Measurements from ENCODE around the gene CNEP1R1. TPM values are rescaled to one million over a fixed set of nuclear protein-coding genes. Genes with fewer than 3 reads are reported as not detected.

CNEP1R1 gene
- total and polyA plus RNA-seq, 9 of the 15 experiments (the other 6 are each of a cell fraction or from before 2014, with no cell fraction given) = 7.6 to 20.1 (median 10.6) TPM

- H3K9me3 ChIP-seq (replicated peaks; ENCODE audit: control insufficient read depth, insufficient read depth, low read depth, low read length) = no peaks in the 10 kb centered on the region
- DNase-seq (ENCODE audit: extremely low read depth in 1 of 4, low spot score in 3 of 4) = peak in 2 of 4 experiments; percentile 23 to 50
- in situ Hi-C loops (cut with MboI) = no loop called here
- TF ChIP-seq ZNF707 (CRISPR knock-in tag; conservative IDR thresholded peaks at IDR 0.05) (no peak), ZNF197 (CRISPR knock-in tag; IDR thresholded peaks at IDR 0.05; ENCODE audit: low read depth) (no peak), NFYB (IDR thresholded peaks at IDR 0.05; ENCODE audit: extremely low read depth, insufficient read length) (no peak), LARP7 (IDR thresholded peaks at IDR 0.05) (0 out of 2 replicates have a peak, but pooled peaks have one; percentile 52), RBM22 (IDR thresholded peaks at IDR 0.05; ENCODE audit: low read depth, low read length, poor library complexity, severe bottlenecking) (no peak), KDM5B (IDR thresholded peaks at IDR 0.05; ENCODE audit: insufficient replicate concordance, low read depth, low read length) (no peak), HDAC1 (IDR thresholded peaks at IDR 0.05) (0 out of 4 replicates have a peak, but pooled peaks of 1 of the 2 experiments have one; percentile 16), CTCF (IDR thresholded peaks at IDR 0.05 in 2 of 3, conservative IDR thresholded peaks at IDR 0.05 in 1 of 3; ENCODE audit: insufficient read depth in 2 of 3, low read depth in 1 of 3, low read length in 3 of 3) (peak; percentile 44 to 53 (median 48)), PHB (CRISPR knock-in tag; IDR thresholded peaks at IDR 0.05) (no peak), GTF2A2 (tag; IDR thresholded peaks at IDR 0.05) (no peak)
- TF ChIP-seq, protein P1, sequence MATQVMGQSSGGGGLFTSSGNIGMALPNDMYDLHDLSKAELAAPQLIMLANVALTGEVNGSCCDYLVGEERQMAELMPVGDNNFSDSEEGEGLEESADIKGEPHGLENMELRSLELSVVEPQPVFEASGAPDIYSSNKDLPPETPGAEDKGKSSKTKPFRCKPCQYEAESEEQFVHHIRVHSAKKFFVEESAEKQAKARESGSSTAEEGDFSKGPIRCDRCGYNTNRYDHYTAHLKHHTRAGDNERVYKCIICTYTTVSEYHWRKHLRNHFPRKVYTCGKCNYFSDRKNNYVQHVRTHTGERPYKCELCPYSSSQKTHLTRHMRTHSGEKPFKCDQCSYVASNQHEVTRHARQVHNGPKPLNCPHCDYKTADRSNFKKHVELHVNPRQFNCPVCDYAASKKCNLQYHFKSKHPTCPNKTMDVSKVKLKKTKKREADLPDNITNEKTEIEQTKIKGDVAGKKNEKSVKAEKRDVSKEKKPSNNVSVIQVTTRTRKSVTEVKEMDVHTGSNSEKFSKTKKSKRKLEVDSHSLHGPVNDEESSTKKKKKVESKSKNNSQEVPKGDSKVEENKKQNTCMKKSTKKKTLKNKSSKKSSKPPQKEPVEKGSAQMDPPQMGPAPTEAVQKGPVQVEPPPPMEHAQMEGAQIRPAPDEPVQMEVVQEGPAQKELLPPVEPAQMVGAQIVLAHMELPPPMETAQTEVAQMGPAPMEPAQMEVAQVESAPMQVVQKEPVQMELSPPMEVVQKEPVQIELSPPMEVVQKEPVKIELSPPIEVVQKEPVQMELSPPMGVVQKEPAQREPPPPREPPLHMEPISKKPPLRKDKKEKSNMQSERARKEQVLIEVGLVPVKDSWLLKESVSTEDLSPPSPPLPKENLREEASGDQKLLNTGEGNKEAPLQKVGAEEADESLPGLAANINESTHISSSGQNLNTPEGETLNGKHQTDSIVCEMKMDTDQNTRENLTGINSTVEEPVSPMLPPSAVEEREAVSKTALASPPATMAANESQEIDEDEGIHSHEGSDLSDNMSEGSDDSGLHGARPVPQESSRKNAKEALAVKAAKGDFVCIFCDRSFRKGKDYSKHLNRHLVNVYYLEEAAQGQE (IDR thresholded peaks at IDR 0.05; ENCODE audit: borderline replicate concordance) = peak; percentile 15; the same call in 1 of the 2 replicates
- TF ChIP-seq, protein P1 (CRISPR knock-in tag; IDR thresholded peaks at IDR 0.05; ENCODE audit: low read depth) = no peak
Observed at GRCh38 chr16:50067290-50067853, 42.3 kb downstream of the CNEP1R1 start.

More at GRCh38 chr16:50067290-50067853, 42.3 kb downstream of the CNEP1R1 start:
- Histone ChIP-seq H3K79me2 (ENCODE audit: control insufficient read depth, insufficient read depth, low read length) (peaks cover 20% of the 10 kb centered on the region), H3K4me1 (replicated peaks in 1 of 2; ENCODE audit: control insufficient read depth in 2 of 2, insufficient read depth in 2 of 2, low read length in 2 of 2) (peaks cover 20 to 23% of the 10 kb centered on the region in 2 experiments; a peak in 4 of 5 replicates), H3K4me3 (no peak overlapping the region), H3K36me3 (ENCODE audit: control insufficient read depth, insufficient read depth, low read length) (peaks cover 27% of the 10 kb centered on the region), H3K27ac (ENCODE audit: extremely low read depth, low read depth, low read length) (no peak overlapping the region), H3K9me1 (ENCODE audit: control insufficient read depth, insufficient read depth, low read length) (no peaks in the 10 kb centered on the region), H3K27me3 (ENCODE audit: control insufficient read depth in 2 of 2, insufficient read depth in 2 of 2, low read length in 2 of 2) (no peaks in the 10 kb centered on the region), H3K4me2 (ENCODE audit: insufficient read depth, low read length) (peak overlapping the region; percentile 21; the same call in 1 of the 2 replicates), H4K20me1 (replicated peaks; ENCODE audit: control insufficient read depth, insufficient read depth, low read length) (peaks cover 11% of the 10 kb centered on the region), H3K9ac (ENCODE audit: insufficient read depth in 1 of 2, low read depth in 2 of 2, low read length in 2 of 2) (peak overlapping the region in 1 of 2 experiments; percentile 52; a peak in 2 of 4 replicates), H2AFZ (ENCODE audit: low read depth, low read length) (no peak overlapping the region)
- WGBS (ENCODE audit: insufficient coverage, low coverage, missing lambda C conversion rate) = 47% methylated on average over 3 of the region's 3 CpGs
- intact Hi-C loops (cut with micrococcal nuclease) = loop anchor here (1.0 to 5.0 kb wide), 2 partner anchors 40 to 143 kb away; partner anchors contain the start of gene CNEP1R1
- FAIRE-seq (no peak), ATAC-seq (peak; percentile 62)
- CTCF ChIA-PET (ENCODE audit: low intra/inter-chr PET ratio) = interaction anchor here (1.1 kb wide), 1 partner anchor 143 kb away, joined by 3 read pairs; no protein-coding TSS in a partner anchor
- no TSS peak for BruUV-seq (replicated peaks)
- POLR2A ChIA-PET = interaction anchor here (0.6 to 1.7 kb wide), 6 partner anchors 17 to 1701 kb away, joined by 3 to 5 read pairs (median 3); no protein-coding TSS in a partner anchor
